ENCODE measurements around the gene TMED10.
"Not testable (repeated sequence)": the region's sequence is repeated elsewhere in the genome, so short reads cannot be mapped to it uniquely, and the experiment has no call there.

TMED10 gene

DNA sequence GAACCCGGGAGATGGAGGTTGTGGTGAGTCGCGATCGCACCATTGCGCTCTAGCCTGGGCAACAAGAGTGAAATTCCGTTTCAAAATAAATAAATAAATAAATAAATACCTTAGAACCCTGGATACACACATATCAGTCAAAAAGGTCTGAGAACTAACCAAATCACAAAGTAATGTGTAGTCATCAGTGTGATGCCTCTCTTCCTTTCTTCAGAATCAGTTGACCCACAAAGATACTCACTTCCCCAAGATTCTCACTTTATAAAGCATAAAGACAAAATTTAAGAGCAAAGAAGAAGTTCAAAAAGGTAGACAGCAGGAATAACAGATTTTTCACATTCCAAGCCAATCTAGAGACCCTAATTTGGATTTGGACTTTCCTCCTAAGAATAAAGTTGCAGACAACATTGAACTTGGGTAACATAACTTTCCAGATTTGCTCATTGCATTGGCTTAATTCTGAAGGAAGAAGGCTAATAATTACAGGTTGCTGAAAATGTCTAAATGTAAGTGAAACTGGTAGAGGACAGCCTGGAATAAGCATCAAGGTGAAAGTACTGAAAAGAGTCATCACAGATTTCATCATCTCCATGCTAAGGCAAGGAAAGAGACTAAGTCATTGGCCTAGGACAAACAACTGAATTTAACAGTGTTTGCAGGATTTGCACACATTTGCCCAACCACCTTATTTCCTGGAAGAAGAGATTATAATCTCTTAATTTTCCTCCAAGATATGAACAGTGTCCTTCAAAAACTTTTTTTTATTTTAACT is 17.4 kb downstream of the TMED10 start:
- DNase-seq (ENCODE audit: low read depth): no peak

DNA sequence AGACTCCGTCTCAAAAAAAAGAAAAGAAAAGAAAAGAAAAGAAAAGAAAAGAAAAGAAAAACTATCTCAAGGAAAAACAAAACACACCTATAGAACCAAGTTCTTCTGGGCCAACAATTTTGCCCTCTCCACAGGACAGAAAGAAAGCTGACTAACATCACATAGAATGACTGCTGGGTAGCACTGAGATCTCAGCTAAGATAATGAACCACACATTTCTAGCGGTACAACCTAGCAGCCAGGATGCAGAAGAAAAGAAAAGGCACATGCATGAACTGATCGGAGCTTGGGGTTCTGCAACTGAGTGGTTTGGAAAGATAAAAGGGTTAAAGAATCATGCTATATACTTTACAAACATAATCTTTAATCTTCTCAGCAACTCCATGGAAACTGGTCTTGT is 19.5 kb downstream of the TMED10 start:
- no peak for DNase-seq (ENCODE audit: low read depth)

DNA sequence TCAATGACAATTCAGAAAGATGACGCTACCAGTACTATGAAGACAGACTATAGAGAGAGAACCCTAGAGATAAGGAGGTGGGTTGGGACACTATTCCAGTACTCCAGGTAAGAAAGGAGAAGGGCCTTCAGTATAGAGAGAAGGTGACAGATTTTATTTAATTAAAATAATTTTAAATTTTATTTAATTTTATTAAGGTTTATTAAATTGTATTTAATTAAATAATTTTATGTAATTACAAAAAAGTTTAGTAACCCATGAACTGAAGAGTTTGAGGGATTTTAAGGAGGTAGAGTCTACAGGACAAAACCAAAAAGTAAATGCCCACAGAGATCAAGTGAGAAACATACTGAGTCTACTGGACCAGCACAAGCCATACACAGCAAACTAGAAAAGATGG is 20.3 kb downstream of the TMED10 start:
- no peak for DNase-seq (ENCODE audit: low read depth)

DNA sequence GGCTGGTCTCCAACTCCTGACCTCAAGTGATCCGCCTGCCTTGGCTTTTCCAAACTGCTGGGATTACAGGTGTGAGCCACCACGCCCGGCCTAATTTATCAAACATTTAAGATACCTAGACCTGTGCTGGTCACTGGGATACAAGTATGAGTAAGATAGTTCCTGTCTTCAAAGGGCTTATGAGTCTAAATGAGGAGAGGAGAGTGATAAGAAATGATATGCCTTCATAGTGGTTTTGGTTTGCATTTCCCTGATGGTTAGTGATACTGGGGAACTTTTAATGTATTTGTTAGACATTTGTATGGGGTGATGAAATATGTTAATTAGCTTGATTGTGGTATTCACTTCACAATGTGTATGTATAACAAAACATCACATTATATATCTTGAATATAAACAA is 21.2 kb downstream of the TMED10 start:
- DNase-seq (ENCODE audit: low read depth): no peak

DNA sequence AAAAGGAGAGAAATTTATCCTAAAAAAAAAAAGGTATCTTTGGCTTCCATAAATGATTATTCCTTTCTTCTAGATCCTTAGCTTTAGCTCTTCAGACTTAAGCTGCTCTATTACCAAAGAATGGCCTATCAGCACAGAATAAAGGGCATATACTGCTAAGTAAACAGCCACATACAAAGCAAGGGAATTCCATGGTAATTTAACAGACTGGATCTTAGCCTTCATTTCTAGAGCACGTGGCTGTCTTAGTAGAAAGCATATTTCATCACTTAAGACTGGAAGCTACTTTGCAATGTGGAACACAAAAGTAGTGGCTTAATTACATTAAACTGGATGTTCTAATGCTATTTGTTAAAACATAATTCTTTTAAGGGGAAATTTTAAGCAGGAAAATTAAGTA is 23.1 kb downstream of the TMED10 start:
- DNase-seq (ENCODE audit: low read depth): no peak

DNA sequence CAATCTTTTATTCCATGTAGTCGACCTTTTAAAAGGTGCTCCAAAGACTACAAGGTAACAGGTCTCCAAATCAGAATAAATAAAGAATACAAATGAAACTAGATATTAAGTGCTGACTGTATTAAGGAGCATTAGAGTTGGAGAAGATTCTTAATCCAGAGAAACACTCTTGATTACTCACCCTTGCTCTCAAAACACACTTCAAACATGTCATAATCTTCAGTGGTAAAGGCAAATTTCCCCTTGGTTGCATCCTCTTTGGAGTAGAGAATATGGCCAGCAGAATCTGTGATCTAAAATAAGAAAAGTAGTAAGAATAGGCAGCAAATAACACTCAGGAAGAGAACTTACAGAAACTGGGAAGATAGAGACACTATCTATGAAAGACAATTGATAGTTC is 24.6 kb downstream of the TMED10 start:
- no peak for DNase-seq (ENCODE audit: low read depth)

DNA sequence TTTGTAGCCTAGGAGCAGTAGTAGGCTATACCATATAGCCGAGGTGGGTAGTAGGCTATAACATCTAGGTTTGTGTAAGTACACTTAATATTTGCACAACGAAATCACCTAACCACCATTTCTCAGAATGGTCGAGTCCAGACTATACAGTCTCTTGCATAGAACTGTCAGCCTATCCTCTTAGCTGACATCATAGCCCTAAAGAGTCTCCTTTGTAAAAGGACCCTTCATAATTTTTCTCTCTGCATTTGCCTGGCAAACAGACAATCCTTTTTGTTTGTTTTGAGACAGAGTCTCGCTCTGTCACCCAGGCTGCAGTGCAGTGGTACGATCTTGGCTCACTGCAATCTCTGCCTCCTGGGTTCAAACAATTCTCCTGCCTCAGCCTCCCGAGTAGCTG is 25.8 kb downstream of the TMED10 start:
- not testable (repeated sequence) for DNase-seq (ENCODE audit: low read depth)

DNA sequence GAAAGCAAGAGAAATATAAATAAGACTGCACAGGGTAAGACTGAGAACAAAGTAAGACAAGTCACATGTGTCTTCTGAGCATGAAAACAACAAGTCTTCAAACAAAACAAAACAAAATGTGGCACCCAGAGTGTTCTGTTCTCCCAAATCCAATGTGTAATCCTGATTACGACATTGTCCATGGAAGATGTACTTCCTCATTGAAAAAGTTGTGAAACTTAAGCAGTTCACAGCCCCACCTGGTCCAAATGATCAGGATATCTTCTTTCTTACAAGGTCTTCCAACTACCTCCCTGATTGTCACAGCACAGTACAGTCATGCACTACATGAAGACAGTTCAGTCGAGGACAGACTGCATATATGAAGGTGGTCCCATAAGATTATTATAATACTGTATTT is 26.3 kb downstream of the TMED10 start:
- DNase-seq (ENCODE audit: low read depth): no peak

DNA sequence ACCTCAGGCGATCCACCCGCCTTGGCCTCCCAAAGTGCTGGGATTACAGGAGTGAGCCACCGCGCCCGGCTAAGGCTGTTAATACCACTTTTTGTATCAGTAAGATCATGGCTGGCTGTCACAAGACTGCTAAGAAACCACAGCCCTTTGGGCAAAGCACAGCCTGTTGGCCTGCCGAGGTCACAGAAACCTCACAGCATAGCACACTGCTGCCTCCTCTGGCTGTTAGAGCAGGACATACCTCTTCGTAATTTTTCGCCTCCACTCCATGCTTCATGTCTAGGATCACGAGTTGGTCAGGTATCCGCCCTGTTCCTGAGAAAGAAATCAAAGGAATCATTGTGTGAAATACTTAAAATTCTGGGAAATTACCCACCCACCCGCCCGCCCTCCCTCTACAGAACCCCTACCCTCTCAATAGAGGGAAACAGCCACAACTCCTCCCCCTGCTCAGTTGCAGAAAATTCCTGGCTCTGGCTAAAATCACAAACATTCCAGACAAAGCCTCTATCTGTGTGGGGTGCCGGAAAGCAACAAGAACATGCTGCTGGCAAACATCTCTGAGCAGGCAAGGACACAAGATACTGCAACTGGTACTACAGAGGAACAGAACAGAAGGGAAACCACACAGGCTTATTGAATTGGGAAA is 28.9 kb downstream of the TMED10 start:
- no peak for DNase-seq (ENCODE audit: low read depth)

DNA sequence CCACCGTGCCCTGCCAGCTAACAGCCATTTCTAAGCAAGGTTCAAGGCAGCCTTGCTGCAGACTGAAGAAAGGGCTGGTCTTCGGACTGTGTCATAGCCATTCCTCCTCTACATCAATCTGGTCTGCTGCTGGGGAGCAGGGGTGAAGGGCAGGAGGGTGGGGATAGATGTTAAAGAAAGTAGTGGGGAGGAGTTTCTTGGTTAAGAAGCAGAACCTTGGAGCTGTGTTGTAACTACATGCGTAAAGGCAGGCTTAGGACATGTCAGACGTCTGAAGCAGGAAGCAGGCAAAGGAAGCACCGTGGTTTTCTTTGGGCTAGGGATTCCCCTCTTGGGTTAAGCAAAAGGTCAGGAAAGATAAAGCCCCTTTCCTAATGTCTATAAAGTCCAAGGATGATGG is 31.5 kb downstream of the TMED10 start:
- no peak for DNase-seq (ENCODE audit: low read depth)

DNA sequence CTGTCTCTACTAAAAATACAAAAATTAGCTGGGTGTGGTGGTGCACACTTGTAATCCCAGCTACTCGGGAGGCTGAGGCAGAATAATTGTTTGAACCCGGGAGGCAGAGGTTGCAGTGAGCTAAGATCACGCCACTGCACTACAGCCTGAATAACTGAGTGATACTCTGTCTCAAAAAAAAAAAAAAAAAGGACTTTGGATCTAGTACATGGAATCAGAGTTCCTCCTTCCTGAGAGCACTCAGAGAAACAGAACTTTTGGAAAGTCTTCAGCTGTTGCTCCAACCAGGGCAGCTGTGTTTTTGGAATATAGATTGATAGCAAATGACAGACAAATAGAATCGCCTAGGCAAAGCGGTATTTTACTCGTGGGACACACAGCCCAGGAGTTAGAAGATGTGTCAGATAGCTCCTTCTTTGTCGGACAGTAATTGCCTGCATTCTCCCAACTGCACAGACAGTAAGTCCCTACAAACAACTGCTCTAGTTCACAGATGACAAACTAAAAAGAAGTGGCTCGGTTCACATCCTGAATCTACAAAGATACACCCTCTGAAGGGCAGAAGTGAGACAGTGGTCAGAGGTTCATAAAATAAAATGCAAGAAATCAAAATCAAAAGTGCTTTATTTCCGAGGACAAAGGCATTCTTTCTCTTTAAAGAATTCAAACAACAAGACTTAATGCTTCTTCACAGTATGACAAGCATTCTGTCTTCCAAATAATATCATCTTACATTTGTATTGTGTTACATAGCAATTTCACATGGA is 32.5 kb downstream of the TMED10 start:
- DNase-seq (ENCODE audit: low read depth): no peak

DNA sequence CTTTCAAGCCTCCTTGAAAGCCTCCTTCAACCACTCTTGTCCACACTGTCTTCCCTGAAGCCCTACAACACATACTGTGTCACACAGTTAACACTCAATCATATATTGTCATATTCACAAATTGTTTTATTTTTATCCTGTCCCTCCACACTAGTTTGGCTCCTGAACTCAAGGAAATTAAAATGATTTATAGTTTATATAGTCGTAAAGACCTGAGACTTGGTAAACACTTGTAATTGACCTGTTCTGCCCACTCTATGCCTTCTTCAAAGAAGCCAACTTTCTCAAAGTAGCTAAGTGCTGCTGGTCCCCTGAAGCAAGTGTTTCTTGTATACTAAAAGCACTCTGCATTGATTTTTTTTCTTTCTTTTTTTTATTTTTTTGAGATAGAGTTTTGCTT is 33.9 kb downstream of the TMED10 start:
- DNase-seq (ENCODE audit: low read depth): no peak

DNA sequence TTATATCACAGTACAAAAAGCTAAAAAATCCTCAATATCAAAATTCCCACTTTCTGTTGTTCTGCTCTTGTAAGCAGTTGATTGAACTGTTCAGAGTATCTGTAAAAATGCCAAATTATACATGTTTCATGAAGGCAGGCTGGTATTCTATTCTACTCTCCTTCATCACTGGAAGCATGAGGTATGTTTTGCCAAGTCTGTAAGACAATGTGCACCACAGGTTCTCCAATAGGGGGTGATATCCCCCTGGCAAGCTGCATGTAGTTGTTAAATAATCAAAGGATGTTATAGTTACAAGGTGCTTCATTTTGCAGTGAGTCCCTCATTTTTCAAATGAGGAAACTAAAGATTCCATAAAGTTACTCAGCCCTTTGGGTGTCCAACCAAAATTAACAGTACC is 34.4 kb downstream of the TMED10 start:
- no peak for DNase-seq (ENCODE audit: low read depth)

DNA sequence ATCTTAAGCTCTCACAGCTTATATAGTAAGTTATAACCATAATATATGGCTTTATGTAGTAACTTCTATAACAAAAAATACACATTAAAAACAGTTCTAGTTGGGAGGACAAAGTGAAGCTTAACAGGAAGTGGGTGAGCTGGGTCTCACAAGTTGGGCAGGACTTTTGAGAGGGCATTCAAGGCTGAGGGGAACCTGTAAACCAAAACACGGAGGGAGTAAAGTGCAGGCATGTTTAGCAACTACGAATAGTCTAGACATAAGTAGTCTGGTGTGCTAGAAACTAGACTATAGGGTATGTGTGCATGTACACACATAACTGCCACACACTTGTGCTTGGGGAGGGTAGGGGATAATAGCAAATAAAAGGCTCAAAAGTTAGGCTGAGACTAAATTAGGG is 35.4 kb downstream of the TMED10 start:
- DNase-seq (ENCODE audit: low read depth): no peak

DNA sequence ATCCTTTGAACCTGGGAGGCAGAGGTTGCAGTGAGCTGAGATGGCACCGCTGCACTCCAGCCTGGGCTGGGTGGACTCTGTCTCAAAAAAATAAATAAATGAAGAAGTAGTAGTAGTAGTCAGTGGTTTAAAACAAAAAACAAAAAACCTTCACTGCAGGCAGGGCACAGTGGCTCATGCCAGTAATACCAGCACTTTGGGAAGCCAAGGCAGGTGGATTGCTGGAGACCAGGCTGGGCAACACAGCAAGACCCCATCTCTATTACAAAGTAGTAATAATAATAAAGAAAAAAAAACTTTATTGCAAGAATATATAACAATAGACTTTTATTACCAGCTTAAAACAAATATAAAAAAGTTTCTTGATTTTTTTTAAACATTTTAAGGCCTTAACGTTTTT is 35.8 kb downstream of the TMED10 start:
- no peak for DNase-seq (ENCODE audit: low read depth)

DNA sequence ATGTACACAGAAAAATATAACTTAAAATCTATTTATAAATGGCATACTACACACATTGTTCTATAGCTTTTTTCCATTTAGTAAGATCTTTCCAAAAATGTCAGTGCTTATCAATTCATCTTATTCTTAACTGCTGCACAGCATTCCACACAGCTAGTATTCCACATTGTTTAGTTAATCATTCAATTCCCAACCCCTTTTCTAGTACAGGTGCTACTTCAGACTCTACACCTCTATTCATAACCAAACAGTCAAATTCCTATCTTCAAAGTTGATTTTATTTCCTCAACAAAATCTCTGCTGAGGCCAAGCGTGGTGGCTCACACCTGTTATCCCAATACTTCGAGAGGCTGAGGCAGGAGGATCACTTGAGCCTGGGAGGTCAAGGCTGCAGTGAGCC is 37.2 kb downstream of the TMED10 start:
- no peak for DNase-seq (ENCODE audit: low read depth)

DNA sequence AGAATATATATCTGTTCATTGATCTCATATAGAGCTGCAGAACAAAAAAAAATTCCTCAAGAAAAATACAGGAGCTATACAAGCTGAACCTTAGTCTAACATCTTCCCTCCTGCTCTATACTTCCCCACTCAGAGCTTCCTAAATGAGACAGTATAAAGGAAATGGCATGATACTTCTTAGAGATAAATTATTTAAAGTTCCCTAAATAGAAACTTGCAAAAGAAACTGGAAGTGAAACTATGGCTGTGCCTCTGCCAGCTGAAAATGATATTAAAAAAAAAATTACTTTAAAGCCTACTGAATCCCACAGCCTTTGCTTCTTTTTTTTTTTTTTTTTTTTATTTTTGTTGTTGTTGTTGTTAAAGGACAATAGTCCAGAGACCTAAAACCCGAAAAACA is 37.9 kb downstream of the TMED10 start:
- DNase-seq (ENCODE audit: low read depth): no peak

DNA sequence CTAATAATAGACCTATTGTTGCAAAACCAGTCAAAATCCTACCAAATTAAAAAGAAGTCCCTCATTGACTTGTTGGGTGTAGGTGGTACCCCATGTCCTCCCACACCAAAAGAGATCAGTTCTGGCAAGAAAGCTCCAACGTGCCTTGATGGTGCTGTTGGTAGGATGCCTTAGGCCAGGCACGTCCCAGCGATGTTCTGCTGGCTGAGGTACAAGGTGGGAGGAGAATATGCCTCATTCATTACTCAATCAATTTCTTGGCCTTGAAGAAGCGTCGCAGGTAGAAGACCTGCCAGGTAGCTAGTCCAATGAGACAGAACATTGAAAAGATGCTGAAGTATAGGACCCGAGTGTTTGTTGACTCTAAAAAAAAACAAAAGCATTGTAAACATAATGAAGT is 41.8 kb downstream of the TMED10 start:
- no peak for DNase-seq (ENCODE audit: low read depth)

DNA sequence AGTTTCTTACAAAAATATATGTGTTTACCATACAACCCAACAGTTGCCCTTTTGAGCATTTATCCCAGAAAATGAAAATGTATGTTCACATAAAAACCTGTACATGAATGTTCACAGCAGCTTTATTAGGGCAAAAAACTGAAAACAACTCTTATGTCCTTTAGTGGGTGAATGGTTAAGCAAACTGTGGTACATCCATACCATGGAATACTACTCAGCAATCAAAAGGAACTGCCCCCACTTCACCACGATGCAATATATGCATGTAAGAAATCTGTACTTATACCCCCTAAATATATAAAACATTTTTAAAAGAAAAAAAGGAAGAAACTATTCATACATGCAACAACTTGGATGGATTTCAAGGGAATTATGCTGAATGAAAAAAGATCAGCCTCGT is 42.8 kb downstream of the TMED10 start:
- DNase-seq (ENCODE audit: low read depth): no peak

DNA sequence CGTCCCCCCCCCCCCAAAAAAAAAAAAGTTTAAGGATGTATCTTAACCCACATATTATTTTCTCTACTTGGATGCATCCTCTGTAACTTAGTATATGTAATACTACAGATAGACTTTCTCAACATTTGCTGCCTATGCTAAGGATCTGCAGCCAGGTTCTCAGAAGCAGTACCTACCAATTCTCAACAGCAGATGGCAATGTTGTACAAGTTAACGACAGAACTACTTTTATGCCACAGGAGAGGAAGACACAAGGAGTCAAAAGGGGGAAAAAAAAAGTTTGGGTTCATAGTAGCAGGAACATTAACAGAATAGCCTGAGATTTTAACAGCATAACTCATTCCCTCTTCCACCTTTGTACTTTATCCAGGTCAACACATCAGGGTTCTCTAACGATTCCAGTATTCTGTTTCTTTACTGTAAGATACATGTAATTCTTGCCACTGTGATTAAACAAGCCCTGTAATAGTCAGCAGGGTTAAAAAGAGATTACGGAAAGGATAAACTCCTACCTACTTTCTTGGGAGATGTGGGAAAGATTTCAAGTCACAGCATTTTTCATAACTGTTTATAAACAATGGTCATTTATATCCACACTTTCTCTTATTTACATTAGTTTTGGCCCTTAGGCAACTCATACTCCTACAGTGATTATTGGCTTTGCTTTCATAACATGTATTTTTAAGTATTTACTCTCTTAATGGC is 43.9 kb downstream of the TMED10 start:
- no peak for DNase-seq (ENCODE audit: low read depth)

DNA sequence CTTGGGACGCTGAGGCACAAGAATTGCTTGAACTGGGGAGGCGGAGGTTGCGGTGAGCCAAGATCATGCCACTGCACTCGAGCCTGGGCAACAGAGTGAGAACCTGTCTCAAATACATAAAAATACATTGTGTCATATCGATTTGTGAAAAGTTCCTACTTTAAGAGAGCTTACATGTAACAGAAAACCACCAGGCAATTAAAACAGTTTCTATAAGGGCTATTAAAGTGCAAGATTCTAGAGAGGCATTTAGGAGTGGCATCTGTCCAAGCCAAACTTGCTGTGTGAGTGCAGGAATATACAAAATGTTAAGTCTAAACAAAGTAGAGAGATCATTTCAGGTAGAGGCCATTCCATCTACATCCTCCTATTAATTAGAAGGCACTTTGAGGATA is 47.8 kb downstream of the TMED10 start:
- DNase-seq (ENCODE audit: low read depth): no peak

DNA sequence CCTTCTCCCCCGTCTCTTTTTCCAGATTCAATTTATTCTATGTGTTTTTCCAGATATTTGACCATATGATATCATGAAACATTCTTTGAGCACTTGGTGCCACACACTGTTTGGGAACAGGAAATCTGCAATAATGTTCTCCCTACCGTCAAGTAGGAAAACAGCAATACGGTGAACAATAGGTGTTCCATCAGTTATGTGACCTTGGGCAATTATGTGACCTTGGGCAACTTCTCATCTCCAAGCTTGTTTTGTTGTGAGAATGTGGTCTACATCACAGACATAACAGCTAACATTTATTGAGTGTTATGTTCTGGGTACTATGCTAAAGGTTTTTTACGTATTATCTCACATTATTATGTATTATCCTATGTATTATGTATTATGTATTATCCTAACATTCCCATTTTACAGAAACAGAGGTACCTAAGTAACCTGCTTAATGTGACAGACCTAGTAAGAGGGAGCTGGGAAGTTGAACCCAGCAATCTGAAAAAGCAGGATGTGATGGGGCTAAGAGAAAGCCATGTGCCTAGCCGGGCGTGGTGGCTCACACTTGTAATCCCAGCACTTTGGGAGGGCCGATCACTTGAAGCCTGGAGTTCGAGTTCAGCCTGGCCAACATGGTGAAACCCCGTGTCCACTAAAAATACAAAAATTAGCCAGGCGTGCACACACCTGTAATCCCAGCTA is 48.4 kb downstream of the TMED10 start:
- DNase-seq (ENCODE audit: low read depth): no peak

All from activated T-helper 9 cell treated with anti-CD3 and anti-CD28 coated beads, Interleukin-2, amount 50 U/mL, for 16 hours (primary cell).